ENCODE results near the gene ZNF276.
"Not testable (repeated sequence)": the region's sequence is repeated elsewhere in the genome, so short reads cannot be mapped to it uniquely, and the experiment has no call there.

Gene ZNF276, protein sequence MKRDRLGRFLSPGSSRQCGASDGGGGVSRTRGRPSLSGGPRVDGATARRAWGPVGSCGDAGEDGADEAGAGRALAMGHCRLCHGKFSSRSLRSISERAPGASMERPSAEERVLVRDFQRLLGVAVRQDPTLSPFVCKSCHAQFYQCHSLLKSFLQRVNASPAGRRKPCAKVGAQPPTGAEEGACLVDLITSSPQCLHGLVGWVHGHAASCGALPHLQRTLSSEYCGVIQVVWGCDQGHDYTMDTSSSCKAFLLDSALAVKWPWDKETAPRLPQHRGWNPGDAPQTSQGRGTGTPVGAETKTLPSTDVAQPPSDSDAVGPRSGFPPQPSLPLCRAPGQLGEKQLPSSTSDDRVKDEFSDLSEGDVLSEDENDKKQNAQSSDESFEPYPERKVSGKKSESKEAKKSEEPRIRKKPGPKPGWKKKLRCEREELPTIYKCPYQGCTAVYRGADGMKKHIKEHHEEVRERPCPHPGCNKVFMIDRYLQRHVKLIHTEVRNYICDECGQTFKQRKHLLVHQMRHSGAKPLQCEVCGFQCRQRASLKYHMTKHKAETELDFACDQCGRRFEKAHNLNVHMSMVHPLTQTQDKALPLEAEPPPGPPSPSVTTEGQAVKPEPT

DNA sequence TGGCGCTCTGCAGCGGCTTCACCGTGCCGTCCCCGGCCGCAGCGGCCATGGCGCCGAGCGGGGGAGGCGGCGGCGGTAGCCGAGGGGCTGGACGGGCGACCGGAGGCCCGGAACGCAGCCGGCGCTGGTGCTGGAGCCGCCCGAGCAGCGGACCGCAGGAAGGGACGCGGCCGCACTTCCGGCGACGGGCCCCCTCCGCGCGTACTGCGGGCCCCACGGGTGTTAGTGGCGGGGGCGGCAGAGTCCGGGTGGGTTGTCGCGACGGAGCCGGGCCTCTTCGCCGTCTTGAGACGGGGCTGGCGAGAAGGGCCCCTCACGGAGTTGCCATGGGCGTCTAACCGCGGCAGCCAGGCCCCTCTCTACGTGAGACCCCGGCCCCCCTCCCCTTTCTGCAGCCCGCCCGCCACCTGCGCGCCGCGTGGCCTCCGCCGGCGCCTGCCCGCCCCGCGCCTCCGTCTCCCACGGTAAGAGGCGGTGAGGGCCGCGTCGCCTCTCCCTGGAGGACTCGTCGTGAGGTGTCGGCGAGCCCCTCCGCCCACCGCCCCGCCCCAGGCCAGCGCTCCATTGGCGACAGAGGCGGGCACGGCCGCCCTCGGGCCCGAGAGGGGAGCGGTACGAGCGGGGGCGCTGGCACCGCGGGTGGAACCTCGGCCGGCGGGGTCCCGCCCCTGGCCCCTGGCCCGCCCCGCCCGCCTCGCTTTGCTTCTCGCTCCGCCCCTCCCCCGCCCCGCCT lies at the start of gene ZNF276, which contains the start of gene VPS9D1:
Gene ZNF276, plus strand, starts transcription at position 725 of the 733 bp plus-strand sequence. CDS start 104 bp downstream, outside the sequence.
Gene VPS9D1, minus strand, starts transcription at position 86 of the 733 bp plus-strand sequence. Its CDS starts 37 bp downstream, at position 49.
- in situ Hi-C loops (cut with HindIII; ENCODE audit: low sequenced_read_pairs), result no loop called here

DNA sequence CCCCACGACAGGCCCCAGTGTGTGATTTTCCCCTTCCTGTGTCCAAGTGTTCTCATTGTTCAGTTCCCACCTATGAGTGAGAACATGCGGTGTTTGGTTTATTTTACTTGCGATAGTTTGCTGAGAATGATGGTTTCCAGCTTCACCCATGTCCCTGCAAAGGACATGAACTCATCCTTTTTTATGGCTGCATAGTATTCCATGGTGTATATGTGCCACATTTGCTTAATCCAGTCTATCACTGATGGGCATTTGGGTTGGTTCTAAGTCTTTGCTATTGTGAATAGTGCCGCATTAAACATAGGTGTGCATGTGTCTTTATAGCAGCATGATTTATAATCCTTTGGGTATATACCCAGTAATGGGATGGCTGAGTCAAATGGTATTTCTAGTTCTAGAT lies 49.8 kb upstream of the ZNF276 start:
- in situ Hi-C loops (cut with HindIII; ENCODE audit: low sequenced_read_pairs), result not testable (repeated sequence)

- in situ Hi-C loops (cut with HindIII; ENCODE audit: low sequenced_read_pairs), result no loop called here
These were observed 49.0 kb upstream of the ZNF276 start for GRCh38 chr16:89672177-89672941.

GRCh38 chr16:89678258-89678657 lies 43.1 kb upstream of the ZNF276 start:
- in situ Hi-C loops (cut with HindIII; ENCODE audit: low sequenced_read_pairs), result no loop called here

DNA sequence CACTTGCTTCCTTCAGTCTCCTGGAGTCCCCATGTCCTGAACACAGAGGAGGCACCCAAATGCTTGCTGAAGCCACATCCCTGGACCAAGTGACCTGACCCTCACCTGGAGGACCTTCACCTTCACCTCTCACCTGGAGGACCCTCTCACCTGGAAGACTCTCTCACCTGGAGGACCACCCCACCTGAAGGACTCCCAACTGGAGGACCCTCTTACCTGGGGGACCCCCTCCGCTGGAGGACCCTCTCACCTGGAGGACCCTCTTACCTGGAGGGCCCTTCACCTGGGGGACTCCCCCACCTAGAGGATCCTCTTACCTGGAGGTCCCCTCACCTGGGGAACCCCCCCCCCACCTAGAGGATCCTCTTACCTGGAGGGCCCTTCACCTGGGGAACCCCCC lies 35.4 kb upstream of the ZNF276 start:
- in situ Hi-C loops (cut with HindIII; ENCODE audit: low sequenced_read_pairs), result loop anchor here (5.0 kb wide), 2 partner anchors 46 to 179 kb away; partner anchors contain the start of gene SPG7

GRCh38 chr16:89686520-89687091 lies 34.7 kb upstream of the ZNF276 start, which contains the start of gene CDK10:
TSS of gene CDK10 (plus strand) at chr16:89686689. CDS start at chr16:89686711, 22 bp downstream.
- in situ Hi-C loops (cut with HindIII; ENCODE audit: low sequenced_read_pairs), result loop anchor here (5.0 kb wide), 2 partner anchors 46 to 179 kb away; partner anchors contain the start of gene SPG7

DNA sequence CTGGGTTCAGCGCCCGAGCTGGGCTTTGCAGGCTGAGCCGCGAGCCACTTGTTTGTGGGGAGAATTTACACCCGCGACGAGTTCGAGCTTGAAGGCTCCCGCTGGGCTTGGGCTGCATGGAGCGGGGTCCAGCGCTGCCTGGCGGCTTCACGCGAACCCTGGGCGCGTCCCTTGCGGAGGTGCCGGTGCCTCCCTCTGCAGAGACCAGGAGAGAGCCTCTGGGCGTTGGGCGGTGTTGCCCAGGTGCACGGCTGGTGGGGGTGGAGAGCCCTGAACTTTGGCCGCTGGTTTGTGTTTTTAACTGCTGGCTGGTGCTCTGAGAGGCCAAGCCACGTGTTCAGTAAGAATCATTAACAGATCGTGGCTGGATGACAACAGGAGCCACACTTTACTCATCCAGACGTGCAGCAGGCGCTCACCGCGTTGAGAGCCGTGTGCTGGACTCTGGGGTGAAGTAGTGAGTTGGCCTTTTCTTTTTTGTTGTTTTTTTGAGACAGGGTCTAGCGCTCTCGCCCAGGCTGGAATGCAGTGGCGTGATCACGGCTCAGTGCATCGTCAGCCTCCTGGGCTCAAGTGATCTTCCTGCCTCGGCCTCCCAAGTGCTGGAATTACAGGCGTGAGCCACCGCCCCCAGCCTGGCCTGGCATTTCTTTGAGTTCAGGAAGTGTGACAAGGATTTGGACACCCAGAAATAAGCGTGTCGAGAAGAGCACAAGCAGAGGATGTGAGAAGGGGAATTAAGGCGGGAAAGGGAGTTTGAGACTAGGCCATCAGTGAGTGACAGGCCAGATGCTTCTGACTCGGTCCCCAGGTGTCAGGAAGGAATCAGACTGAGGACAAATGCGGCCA lies 34.0 kb upstream of the ZNF276 start:
- in situ Hi-C loops (cut with HindIII; ENCODE audit: low sequenced_read_pairs), result loop anchor here (5.0 kb wide), 2 partner anchors 45 to 180 kb away; partner anchors contain the start of gene SPG7

- in situ Hi-C loops (cut with HindIII; ENCODE audit: low sequenced_read_pairs), result loop anchor here (5.0 kb wide), 2 partner anchors 44 to 181 kb away; partner anchors contain the start of gene SPG7
These were observed 32.9 kb upstream of the ZNF276 start for GRCh38 chr16:89688395-89688794.

GRCh38 chr16:89689142-89689541 lies 32.2 kb upstream of the ZNF276 start:
- in situ Hi-C loops (cut with HindIII; ENCODE audit: low sequenced_read_pairs), result loop anchor here (5.0 kb wide), 2 partner anchors 43 to 182 kb away; partner anchors contain the start of gene SPG7

- in situ Hi-C loops (cut with HindIII; ENCODE audit: low sequenced_read_pairs), result loop anchor here (5.0 kb wide), 2 partner anchors 43 to 182 kb away; partner anchors contain the start of gene SPG7
These were observed 31.7 kb upstream of the ZNF276 start for GRCh38 chr16:89689621-89690020.

DNA sequence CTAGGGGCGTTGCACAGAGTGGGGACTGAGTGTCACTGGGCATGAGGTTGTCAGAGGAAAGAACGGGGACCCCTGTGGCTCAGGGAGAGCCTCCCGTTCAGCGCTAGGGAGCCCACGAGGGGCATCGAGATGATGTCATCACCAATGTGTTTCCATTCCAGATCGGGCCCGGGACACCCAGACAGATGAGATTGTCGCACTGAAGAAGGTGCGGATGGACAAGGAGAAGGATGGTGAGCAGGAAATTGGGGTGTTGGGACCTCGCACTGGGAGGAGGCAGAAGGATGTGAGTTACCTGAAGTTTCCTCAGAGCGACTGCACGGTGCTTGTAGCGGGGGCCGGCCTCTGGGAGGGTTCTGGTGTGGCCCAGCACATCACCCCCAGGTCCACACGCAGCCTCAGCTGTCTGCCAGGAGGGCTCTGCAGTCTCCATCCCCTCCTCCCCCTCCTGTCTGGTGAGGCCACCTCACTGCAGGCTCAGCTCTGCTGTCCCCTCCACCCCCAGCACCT lies 30.9 kb upstream of the ZNF276 start:
- in situ Hi-C loops (cut with HindIII; ENCODE audit: low sequenced_read_pairs), result no loop called here

GRCh38 chr16:89691231-89691985 lies 29.9 kb upstream of the ZNF276 start:
- in situ Hi-C loops (cut with HindIII; ENCODE audit: low sequenced_read_pairs), result no loop called here

DNA sequence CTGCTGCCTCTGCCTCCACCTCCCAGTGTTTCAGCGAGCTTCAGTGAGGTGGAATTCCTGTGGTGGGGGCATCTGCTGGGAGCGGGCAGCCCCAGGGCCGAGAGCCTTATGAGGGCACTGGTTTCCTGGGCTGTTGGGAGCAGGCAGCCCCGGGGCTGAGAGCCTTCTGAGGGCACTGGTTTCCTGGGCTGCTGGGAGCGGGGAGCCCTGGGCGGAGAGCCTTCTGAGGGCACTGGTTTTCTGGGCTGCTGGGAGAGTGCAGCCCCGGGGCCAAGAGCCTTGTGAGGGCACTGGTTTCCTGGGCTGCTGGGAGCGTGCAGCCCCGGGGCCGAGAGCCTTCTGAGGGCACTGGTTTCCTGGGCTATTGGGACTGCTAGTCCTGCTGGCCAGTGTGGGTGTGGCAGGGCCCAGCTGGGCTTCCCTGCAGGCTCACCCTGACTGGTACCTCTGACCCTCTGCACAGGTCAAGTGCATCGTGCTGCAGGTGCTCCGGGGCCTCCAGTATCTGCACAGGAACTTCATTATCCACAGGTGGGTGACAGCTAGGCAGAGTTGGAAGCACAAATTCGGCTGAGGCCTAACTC lies 29.3 kb upstream of the ZNF276 start:
- in situ Hi-C loops (cut with HindIII; ENCODE audit: low sequenced_read_pairs), result no loop called here

DNA sequence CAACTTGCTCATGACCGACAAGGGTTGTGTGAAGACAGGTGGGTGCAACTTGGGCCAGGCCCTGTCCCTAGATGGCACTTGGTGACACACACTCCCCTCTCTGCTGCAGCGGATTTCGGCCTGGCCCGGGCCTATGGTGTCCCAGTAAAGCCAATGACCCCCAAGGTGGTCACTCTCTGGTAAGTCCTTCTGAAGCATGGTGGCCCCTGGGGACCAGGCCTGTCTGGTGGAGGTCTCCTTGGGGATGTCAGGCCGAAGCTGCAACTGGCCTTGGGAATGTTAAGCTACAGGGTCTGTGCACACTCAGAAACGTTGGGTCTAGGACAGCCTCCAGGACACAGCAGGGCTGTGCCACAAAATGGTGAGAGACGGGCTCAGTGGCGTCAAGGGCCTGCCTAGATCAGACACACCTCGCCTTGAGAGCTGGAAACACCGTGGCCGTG lies 28.0 kb upstream of the ZNF276 start:
- in situ Hi-C loops (cut with HindIII; ENCODE audit: low sequenced_read_pairs), result no loop called here

DNA sequence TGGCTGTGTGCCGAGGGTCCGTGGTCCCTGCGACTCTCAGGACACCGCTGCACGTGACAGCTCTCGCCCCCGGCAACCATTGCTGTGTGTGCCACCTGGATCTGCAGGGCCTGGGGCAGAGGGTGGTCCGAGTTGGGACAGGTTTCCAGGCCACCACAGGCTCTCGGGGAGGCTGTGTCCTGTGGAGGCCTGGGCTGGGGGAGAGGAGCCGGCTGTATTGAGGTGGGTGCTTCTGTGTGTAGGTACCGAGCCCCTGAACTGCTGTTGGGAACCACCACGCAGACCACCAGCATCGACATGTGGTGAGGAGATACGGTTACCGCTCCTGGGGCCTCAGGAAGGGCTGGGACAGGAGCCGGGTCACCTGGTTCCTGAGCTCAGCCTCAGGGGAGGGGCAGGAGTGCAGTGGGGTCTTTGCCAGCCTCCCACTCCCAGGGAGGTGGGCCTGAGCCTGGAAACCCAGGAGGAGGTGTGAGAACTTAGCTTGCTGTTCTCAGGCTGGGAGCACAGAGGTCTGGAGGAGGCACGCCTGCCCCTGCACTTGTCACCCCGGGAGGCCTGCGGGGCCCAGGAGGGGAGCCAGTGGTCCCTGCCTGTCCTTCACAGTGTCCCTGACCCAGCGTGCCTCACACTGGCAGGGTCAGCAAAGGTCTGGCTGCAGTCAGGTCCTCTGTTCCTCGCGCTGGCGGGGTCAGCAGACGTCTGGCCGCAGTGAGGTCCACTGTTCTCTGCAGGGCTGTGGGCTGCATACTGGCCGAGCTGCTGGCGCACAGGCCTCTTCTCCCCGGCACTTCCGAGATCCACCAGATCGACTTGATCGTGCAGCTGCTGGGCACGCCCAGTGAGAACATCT lies 27.2 kb upstream of the ZNF276 start:
- in situ Hi-C loops (cut with HindIII; ENCODE audit: low sequenced_read_pairs), result no loop called here

DNA sequence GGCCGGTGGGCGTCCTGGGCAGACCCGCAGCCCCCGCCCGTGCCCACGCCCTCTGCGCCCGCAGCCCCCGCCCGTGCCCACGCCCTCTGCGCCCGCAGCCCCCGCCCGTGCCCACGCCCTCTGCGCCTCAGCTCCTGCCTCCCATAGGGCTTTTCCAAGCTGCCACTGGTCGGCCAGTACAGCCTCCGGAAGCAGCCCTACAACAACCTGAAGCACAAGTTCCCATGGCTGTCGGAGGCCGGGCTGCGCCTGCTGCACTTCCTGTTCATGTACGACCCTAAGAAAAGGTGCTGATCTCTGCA lies 26.6 kb upstream of the ZNF276 start:
- in situ Hi-C loops (cut with HindIII; ENCODE audit: low sequenced_read_pairs), result not testable (repeated sequence)

Data from endothelial cell of hepatic sinusoid (primary cell).